ENCODE data around the gene AQP12B. TPM values are rescaled to one million over a fixed set of nuclear protein-coding genes. Genes with fewer than 3 reads are reported as not detected.

Gene AQP12B
- total RNA-seq, 1 experiment from 2014 or later: not detected

DNA sequence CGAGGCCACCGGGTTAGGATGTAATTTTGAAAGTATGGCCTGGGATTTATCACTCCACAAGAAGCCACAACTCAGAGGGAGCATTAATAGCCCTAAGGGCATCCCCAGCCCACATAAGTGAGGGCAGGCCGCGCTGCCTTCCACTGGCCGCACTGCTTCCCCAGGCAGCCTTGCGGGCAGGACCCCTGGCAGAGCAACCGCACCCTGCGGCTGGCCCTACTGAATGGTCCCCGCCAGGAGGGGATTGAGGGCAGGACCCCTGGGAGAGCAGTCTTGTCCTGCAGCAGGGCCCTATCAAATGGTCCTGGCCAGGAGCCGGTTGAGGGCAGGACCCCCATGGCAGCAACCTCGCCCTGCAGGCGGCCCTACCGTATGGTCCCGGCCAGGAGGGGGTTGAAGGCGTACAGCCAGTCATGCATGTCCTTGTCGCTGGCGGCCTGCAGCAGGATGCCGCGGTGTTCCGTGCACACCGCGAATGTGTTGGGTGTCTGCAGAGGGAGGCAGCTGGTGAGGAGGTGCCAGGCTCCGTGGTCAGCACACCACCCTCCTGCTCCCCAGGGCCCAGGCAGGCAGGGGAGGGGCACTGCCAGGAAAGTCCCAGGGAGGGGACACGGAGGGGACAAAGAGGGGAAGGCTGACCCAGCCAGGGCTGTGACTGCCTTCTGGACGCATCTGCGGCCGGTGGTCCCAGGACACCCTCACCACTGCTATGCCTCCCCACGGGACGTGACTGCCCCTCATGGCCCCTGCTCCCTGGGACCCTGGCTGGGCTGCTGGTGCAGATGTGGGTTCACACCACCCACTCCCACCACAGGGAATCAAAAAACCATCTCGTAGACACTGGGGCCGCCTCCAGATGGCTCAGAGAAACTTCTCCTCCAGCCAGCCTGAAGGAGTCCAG, 35.2 kb upstream of the AQP12B start:
- no peak overlapping the region for H3K4me2 ChIP-seq (ENCODE audit: insufficient read depth, insufficient read length, low read length)
- no peak overlapping the region for H2BK15ac ChIP-seq (ENCODE audit: low read depth, low read length)
- H3K4ac ChIP-seq (ENCODE audit: low read depth, low read length): no peak overlapping the region
- no peak overlapping the region for H3K18ac ChIP-seq (ENCODE audit: insufficient read length, low read depth, low read length)
- DNase-seq: no peak
- no peak overlapping the region for H4K5ac ChIP-seq (ENCODE audit: insufficient read length, low read depth, low read length)
- H2AK5ac ChIP-seq (ENCODE audit: insufficient read length, low read length): no peak overlapping the region
- no peaks in the 10 kb centered on the region for H3K4me1 ChIP-seq (ENCODE audit: insufficient read depth, low read length)
- no peak overlapping the region for H3T11ph ChIP-seq (ENCODE audit: low read length)
- Mint-ChIP-seq H3K27me3 (ENCODE audit: low read depth) (peaks cover 2% of the 10 kb centered on the region), H3K27ac (no peak overlapping the region), H3K4me3 (no peak overlapping the region), H3K36me3 (ENCODE audit: insufficient read depth in 1 of 3, low read depth in 3 of 3) (peaks cover 17 to 39% (median 29%) of the 10 kb centered on the region in 3 experiments), H3K4me1 (no peaks in the 10 kb centered on the region; a peak in 1 of 4 replicates), H3K9me3 (no peaks in the 10 kb centered on the region)
- no peak overlapping the region for H2BK5ac ChIP-seq (ENCODE audit: insufficient read length, low read length)
- H4K91ac ChIP-seq (ENCODE audit: insufficient read length, low read depth, low read length): no peak overlapping the region
- H3K79me1 ChIP-seq (ENCODE audit: insufficient read depth, low read depth, low read length, poor library complexity, severe bottlenecking): no peaks in the 10 kb centered on the region
- no peak overlapping the region for H2BK20ac ChIP-seq (ENCODE audit: low read depth, low read length, poor library complexity, severe bottlenecking)
- H3K23me2 ChIP-seq (ENCODE audit: insufficient read length, low read depth, low read length, poor library complexity, severe bottlenecking): no peaks in the 10 kb centered on the region
- H3K27ac ChIP-seq (ENCODE audit: insufficient read length, low read depth, low read length): no peak overlapping the region
- TF ChIP-seq, protein P1, sequence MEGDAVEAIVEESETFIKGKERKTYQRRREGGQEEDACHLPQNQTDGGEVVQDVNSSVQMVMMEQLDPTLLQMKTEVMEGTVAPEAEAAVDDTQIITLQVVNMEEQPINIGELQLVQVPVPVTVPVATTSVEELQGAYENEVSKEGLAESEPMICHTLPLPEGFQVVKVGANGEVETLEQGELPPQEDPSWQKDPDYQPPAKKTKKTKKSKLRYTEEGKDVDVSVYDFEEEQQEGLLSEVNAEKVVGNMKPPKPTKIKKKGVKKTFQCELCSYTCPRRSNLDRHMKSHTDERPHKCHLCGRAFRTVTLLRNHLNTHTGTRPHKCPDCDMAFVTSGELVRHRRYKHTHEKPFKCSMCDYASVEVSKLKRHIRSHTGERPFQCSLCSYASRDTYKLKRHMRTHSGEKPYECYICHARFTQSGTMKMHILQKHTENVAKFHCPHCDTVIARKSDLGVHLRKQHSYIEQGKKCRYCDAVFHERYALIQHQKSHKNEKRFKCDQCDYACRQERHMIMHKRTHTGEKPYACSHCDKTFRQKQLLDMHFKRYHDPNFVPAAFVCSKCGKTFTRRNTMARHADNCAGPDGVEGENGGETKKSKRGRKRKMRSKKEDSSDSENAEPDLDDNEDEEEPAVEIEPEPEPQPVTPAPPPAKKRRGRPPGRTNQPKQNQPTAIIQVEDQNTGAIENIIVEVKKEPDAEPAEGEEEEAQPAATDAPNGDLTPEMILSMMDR (conservative IDR thresholded peaks at IDR 0.05): no peak
- no peak overlapping the region for H3K56ac ChIP-seq (ENCODE audit: insufficient read length, low read depth, low read length)
- H3K9me3 ChIP-seq (ENCODE audit: control insufficient read depth, low read depth, low read length): no peaks in the 10 kb centered on the region
- H3K79me2 ChIP-seq (ENCODE audit: insufficient read depth, low read length): no peaks in the 10 kb centered on the region
- no peak overlapping the region for H3K9ac ChIP-seq (ENCODE audit: extremely low read depth, insufficient read length, low read length)
- no peaks in the 10 kb centered on the region for H3K27me3 ChIP-seq (ENCODE audit: insufficient read depth, low read length)
- no peak overlapping the region for H3K23ac ChIP-seq (ENCODE audit: insufficient read length, low read depth, low read length)
- H4K8ac ChIP-seq (replicated peaks; ENCODE audit: insufficient read length, low read depth, low read length): no peak overlapping the region
- H2AFZ ChIP-seq (ENCODE audit: low read length): no peak overlapping the region
- H2BK12ac ChIP-seq (ENCODE audit: insufficient read length, low read depth, low read length): no peak overlapping the region
- H3K14ac ChIP-seq (ENCODE audit: insufficient read depth, low read length): no peak overlapping the region
- H2BK120ac ChIP-seq (ENCODE audit: low read depth, low read length, poor library complexity, severe bottlenecking): no peak overlapping the region
- H4K20me1 ChIP-seq (ENCODE audit: control insufficient read depth, insufficient read depth, insufficient read length): peaks cover 5% of the 10 kb centered on the region
- WGBS (ENCODE audit: extremely low coverage, insufficient read length, low lambda C conversion rate): no CpG with 5 or more reads among the region's 31 CpGs
